ENCODE data around the gene UGT1A10.
"Not testable (repeated sequence)": the region's sequence is repeated elsewhere in the genome, so short reads cannot be mapped to it uniquely, and the experiment has no call there.

The UGT1A10 gene

GRCh38 chr2:233655943-233656342 lies 19.7 kb downstream of the UGT1A10 start:
- not testable (repeated sequence) for DNase-seq (ENCODE audit: low read depth)

GRCh38 chr2:233656443-233656842 lies 20.2 kb downstream of the UGT1A10 start:
- no peak for DNase-seq (ENCODE audit: low read depth)

- no peak for DNase-seq (ENCODE audit: low read depth)
Measured at GRCh38 chr2:233658610-233659009, 22.4 kb downstream of the UGT1A10 start.

GRCh38 chr2:233663911-233664310 lies 27.7 kb downstream of the UGT1A10 start:
- DNase-seq (ENCODE audit: low read depth) = no peak

- no peak for DNase-seq (ENCODE audit: low read depth)
Measured at GRCh38 chr2:233668605-233669260, 32.5 kb downstream of the UGT1A10 start.

GRCh38 chr2:233671290-233672161 lies 35.3 kb downstream of the UGT1A10 start, which contains the start of gene UGT1A9:
Gene UGT1A9 (plus strand): TSS chr2:233671898. CDS start chr2:233671935, 37 bp downstream.
- DNase-seq (ENCODE audit: low read depth) = no peak

GRCh38 chr2:233672886-233673285 lies 36.6 kb downstream of the UGT1A10 start:
- DNase-seq (ENCODE audit: low read depth) = no peak

- DNase-seq (ENCODE audit: low read depth) = no peak
Measured at GRCh38 chr2:233673896-233674295, 37.6 kb downstream of the UGT1A10 start.

GRCh38 chr2:233674314-233674713 lies 38.1 kb downstream of the UGT1A10 start:
- DNase-seq (ENCODE audit: low read depth) = no peak

GRCh38 chr2:233674995-233675394 lies 38.7 kb downstream of the UGT1A10 start:
- no peak for DNase-seq (ENCODE audit: low read depth)

- no peak for DNase-seq (ENCODE audit: low read depth)
Measured at GRCh38 chr2:233676046-233676445, 39.8 kb downstream of the UGT1A10 start.

GRCh38 chr2:233679196-233679595 lies 42.9 kb downstream of the UGT1A10 start:
- DNase-seq (ENCODE audit: low read depth) = no peak

- DNase-seq (ENCODE audit: low read depth) = no peak
Measured at GRCh38 chr2:233680361-233681045, 44.3 kb downstream of the UGT1A10 start.

GRCh38 chr2:233681521-233682099 lies 45.4 kb downstream of the UGT1A10 start, which contains the start of gene UGT1A7:
Gene UGT1A7 (plus strand): TSS chr2:233681901. CDS start chr2:233681938, 37 bp downstream.
- no peak for DNase-seq (ENCODE audit: low read depth)

- no peak for DNase-seq (ENCODE audit: low read depth)
Measured at GRCh38 chr2:233684640-233685039, 48.4 kb downstream of the UGT1A10 start.

- DNase-seq (ENCODE audit: low read depth) = no peak
Measured at GRCh38 chr2:233686928-233687327, 50.7 kb downstream of the UGT1A10 start.

- DNase-seq (ENCODE audit: low read depth) = no peak
Measured at GRCh38 chr2:233688341-233688740, 52.1 kb downstream of the UGT1A10 start.

- no peak for DNase-seq (ENCODE audit: low read depth)
Measured at GRCh38 chr2:233689031-233689430, 52.8 kb downstream of the UGT1A10 start.

- DNase-seq (ENCODE audit: low read depth) = no peak
Measured at GRCh38 chr2:233689501-233689900, 53.3 kb downstream of the UGT1A10 start.

- no peak for DNase-seq (ENCODE audit: low read depth)
Measured at GRCh38 chr2:233690444-233690843, 54.2 kb downstream of the UGT1A10 start.

- DNase-seq (ENCODE audit: low read depth) = no peak
Measured at GRCh38 chr2:233691443-233692433, 55.5 kb downstream of the UGT1A10 start.

Measured in stimulated activated CD8-positive, alpha-beta memory T cell treated with anti-CD3 and anti-CD28 coated beads, Interleukin-15, amount 100 ng/mL, for 24 hours (primary cell).